GM19193 (cell line): ENCODE results near the gene CD1D.
A peak's percentile ranks its signal among the peaks of the same experiment; 100 is the strongest.

ENCODE experiments used
- POLR2A ChIP-seq: IDR thresholded peaks from 4 replicates; pipeline ENCODE4 v1.6.1; 2011; ENCODE audit not compliant: insufficient read depth, insufficient read length; ENCODE audit errors: extremely low read depth

CD1D gene

DNA sequence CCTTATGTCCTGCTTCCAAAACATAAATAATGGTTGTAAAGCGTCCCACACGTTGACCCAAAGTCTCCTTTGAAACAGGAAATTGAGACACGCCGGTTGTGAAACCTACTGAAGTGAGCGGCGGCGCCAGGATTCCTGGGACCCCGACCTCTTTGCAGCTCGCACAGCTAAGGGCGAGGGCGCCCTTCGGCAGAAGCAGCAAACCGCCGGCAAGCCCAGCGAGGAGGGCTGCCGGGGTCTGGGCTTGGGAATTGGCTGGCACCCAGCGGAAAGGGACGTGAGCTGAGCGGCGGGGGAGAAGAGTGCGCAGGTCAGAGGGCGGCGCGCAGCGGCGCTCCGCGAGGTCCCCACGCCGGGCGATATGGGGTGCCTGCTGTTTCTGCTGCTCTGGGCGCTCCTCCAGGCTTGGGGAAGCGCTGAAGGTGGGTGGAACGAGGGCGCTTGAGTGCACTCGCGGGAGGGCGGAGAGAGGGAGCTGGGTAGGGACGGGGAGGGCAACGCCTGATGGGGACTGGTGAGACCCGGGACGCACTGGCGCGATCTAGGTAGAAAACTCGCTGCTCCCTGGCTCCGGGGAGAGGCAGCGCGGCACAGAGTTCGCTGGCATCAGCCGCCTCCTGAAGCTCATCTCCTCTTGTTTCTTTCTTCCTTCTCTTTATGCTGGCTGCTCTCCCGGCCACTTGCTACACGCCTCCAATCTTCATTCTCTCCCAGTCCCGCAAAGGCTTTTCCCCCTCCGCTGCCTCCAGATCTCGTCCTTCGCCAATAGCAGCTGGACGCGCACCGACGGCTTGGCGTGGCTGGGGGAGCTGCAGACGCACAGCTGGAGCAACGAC is at the start of gene CD1D:
TSS of gene CD1D (plus strand) at position 155 of the 836 bp plus-strand sequence. CDS start at position 362, 207 bp downstream.
- TF ChIP-seq POLR2A: peak; percentile 25

DNA sequence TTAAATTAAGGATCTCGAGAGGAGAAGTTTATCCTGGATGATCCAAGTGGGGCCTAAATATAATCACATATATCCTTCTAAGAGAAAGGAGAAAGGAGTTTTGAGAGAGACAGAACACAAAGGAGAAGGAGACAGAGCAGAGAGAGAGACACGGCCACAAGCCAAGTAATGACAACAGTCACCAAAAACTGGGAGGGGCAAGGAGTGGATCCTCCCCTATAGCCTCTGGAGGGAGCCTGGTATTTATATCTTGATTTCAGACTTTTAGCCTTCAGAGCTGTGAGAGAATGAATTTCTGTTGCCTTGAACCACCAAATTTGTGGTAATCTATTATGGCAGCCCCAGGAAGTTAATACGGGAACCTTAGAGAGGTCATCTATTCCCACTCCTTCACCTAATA is 49.5 kb upstream of the CD1D start:
- no peak for TF ChIP-seq POLR2A

DNA sequence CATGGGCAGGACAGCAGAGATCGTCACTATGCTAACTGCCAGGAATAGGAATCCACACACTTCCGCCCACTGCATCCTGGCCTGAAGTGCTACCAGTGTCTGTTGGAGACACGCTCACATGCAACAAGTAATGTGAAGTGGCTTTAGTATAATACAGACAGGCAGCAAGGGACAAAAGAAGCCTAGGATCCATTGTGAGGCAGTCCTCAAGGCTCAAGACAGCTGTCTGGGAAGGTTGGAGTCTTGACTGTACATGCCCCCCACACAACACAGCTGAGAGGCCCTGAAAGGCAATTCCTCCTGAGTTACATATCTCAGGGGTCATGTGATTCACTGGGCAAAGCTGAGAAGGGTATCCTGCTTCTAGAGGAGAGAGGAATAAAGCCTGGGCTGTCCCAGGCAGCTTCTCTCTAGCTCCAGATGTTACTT is 39.9 kb upstream of the CD1D start:
- TF ChIP-seq POLR2A: no peak

DNA sequence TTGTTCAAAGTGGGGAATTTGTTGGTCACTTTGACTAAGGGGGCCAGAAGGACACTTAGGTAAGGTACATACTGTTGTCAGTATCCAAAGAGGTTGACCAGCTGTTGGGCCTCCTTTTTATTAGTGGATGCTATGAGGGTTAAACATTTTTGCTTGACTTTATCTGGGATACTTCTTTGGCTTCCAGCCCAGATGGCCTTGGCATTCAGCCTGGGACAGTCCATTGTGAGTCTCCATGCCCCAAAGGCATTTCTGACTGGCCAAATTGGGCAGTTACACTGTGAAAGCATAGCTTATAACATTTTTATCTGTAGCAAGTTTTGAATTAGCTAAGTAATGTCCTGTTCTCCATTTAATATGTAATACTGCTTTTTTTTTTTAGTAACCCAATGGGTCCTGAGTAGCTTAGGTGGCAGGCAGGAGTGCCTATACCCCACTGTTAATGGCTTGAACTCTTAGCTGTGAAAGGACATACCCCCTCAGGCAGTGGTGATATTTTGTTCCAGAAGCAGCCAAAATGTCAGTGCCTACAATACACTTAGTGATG is 35.4 kb upstream of the CD1D start:
- TF ChIP-seq POLR2A: no peak

DNA sequence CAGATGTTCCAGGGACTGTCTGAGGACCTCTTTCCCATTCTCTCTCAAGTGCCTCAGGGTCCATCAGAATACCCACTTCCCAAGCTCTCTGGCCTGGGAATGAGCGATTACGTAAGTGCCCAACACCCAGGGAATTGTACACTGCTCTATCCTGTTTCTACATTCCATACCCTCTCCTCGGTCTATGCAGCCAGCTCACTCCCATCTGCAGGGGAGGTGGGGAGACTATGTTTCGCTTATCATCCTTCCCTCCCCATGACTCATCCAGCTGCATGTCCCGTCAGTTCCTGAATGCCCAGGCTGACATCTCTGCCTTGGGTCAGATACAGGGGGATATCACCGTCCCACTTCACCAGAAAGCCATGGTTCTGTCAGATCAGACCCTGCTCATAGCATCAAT is 34.5 kb upstream of the CD1D start:
- TF ChIP-seq POLR2A: no peak

DNA sequence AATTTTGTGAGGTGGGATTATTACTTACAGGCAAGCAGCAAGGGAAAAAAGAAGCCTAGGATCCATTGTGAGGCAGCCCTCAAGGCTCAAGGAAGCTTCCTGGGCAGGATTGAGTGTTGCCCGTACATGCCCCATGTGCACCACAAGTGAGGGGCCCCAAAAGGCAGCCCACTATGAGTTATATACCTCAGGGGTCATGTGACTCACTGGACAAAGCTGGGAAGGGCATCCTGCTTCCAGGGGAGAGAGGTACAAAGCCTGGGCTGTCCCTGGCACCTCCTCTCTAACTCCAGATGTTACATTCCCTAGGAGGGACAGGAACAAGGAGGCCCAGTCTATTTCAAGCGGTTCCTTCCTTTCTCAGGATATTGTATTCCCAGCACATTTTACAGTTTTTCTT is 34.0 kb upstream of the CD1D start:
- TF ChIP-seq POLR2A: no peak

DNA sequence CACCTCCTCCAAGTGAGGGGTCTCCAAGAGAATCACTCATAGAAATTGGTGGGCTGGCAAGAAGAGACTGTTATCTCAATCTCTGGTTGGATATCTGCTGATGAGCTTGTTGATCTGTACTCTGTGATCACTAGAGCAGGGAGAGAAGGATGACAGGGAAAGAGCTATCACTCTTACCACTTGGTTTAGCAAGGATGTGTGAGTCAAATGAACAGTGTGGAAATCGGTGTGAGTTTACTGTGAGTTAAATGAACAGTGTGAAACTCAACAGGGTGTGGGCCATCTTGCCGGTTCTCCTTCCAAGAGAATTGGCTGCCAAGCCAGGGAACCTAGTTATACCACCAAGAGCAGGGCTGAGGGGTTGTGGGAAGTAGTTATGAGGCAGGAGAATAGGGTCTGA is 33.3 kb upstream of the CD1D start:
- no peak for TF ChIP-seq POLR2A

DNA sequence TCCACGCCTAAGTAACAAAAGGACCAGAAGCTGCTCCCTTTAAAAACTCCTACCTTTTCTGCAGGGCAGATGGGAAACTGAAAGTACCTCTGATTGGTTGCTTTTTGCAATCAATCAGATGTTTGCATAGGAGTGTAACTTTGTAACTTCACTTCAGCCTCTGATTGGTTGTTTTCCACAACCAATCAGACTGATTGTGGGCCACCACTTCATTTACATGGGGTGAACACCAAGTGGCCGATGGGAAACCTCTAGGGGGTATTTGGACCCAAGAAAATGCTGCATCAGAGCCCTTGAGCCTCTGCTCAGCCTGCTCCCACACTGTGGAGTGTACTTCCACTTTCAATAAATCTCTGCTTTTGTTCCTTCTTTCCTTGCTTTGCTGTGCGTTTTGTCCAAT is 32.8 kb upstream of the CD1D start:
- TF ChIP-seq POLR2A: no peak

DNA sequence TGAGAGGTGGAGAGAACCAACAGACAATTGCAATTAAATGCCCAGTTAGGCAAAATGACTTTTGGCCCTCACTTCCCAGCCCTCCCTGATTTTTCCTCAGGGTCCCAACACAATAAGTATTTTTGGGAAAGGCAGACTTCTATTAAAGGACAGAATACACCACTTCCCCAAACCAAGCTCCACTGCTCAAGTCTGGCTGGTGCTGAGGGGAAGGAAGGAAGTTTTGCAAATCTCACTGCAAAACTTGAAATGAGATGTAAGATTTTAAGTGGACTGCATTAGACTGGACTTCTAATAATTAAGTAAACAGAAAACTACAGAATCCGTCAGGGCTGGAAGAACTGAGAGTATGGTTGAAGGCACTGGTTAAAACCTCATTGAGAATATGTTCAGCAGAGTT is 32.2 kb upstream of the CD1D start:
- TF ChIP-seq POLR2A: no peak

DNA sequence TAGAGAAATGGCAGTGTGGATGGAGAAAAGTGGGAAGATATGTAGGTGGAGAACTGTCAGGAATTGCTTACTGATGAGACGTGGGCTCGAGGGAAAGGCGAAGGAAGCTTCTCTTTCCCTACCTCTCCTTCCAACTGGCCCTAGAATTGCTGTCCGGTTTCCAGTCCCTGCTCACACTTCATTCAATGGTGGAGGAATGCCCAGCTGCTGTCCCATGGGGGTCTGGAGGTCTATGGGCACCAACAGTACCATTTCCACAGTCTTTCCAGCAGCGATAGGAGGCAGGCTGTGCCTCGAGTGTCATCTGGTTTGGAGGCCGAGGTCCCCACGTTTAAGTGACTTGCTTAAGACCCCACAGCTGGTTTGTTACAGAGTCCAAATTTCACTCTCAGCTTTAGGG is 31.5 kb upstream of the CD1D start:
- no peak for TF ChIP-seq POLR2A

DNA sequence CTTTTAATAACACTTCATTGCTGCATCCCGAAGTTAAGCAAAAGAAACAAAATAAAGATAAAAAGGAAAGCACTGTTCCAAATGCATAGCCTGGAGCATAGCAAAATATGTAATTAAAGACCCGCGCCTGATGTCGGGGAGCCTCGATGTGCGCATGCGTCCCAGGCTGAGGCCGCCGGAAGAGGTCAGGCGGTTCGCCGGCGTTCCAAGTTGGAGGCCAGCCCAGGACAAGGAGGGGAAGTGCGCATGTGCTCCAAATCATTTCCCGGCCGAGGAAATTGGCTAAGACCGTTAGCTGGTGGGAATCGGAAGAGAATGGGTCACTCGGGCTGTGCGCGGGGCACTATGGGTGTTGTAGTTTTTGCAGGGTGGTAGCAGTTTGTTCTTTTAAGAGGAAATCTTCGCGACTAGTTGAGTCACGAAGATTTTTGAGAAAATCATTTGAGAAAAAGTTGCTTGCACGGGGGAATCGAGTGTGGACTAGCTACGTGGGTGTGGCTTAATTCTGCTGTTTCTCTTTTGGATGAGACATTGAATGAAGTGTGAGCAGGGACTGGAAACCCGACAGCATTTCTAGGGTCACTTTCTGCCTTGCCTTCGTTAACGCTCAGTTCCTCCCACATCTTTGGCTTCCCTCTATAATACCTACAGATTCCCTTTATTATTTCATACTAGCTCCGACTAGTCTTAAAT is 31.0 kb upstream of the CD1D start:
- no peak for TF ChIP-seq POLR2A

DNA sequence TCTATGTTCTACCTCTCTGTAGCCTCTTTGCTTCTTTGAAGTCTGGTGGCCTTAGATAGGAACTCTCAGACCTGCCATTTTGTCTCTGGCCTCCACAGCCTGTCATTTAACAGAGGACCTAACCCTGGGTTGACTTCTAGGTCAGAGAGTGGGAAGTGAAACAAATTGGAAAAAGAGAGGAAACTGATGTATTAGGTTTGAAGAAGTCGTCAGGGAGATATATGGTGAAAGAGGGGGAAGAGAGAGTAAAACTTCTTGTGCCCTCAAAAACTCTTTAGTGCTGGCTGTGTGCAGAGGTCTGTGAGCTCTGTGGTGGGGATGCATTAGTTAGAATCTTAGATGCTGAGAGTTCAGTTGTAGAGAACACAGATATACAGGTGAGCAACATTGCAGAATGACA is 30.2 kb upstream of the CD1D start:
- no peak for TF ChIP-seq POLR2A

DNA sequence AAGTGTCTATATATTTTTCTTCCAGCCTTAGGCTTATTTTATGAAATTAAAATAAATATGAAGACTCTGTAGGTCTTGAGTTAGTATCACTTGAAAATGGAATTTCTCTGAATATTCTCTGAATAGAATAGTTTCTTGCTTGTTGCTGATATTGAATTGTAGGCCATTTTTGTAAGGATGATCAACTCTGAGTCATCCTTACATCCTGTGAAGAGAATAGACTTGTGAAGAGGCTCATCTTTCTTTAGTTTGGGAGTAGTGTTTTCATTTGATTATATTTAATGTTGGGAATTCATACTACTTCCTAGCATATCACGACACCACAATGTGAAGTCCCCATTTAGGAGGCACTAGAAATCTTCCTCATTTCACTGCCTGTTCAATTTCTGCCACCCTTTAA is 27.5 kb upstream of the CD1D start:
- TF ChIP-seq POLR2A: no peak

DNA sequence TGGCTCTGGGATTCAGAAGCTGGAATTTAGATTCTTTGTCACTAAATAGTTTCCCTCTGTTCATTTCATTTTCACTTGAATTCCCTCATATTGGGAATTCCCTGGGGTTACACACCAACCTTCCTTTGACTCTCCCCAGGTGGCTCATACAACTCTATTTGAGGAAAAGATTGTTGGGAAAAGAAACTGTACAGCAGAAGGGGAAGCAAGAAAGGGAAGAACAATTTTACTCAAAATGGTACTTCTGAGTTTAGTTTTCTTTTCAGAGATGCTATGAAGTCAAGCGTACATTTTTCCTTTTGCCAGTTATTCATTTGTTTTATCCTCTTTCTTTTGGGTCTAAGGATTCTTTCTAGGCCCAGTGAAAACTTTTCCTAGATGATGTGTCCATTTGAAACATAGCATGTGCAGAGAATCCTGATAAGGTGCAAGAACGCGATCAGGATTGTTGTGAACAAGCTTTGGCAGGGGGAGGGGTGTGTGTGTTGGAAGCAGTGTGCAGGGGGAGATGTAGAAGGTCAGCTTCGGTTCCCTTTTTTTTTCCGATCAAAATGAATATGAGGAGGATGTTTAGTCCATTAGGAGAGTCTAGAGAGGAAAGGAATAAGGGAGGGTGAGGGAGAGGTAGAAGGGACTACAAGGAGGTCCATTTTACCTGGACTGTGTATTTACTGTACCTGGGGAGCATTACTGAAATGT is 26.8 kb upstream of the CD1D start:
- TF ChIP-seq POLR2A: no peak

DNA sequence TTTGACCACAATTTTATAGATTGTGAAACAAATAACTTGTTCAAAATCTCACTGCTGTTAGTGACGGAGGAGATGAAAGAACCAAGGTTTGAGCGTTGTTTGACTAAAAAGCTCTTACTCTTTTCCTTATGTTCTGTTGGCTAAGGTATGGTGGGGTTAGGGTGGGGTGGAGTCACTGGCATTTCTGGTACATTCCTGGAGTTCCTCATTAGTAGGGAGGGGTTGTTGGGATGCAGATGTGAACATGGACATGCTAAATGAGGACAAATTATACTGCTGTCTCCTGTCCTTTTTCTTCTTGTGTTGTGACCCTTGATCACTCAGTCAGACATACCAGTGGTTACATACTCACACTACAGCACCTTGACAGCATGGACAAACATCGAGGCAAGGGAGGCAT is 26.2 kb upstream of the CD1D start:
- TF ChIP-seq POLR2A: no peak

DNA sequence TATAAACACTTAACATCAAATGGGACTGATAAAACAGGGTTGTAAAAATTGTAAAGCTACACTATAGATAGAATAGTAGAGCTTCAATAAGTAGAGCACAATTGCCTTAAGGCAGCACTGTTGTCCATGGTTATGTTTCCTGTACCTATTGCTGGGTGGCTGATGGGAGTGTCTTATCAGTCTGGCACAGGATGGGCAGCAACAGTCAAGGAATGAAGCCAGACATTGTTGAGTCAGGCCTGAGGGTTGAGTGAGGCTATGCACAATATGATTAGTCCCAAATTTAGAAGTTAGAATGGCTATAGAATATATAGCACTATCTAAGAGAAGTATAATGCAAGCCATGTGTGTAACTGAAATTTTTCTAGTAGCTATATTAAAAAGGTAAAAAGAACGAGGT is 25.0 kb upstream of the CD1D start:
- no peak for TF ChIP-seq POLR2A

DNA sequence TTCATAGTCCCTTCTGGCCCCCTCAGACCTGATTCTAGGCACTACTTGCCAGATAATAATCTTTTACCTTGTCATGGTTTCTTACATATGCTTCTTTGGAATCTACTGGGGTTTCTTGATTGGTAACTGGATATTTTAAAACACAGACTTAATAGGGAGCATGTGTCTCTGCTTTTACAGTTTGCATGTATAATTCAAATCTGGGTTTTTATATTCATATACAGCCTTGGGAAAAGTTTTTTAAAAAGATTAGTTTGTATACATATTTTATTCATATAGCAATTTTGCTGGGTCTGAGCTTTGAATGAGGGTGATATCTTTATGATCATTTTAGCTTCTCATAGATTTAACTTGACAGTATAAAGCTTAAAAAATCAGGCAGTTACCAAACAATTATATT is 21.1 kb upstream of the CD1D start:
- TF ChIP-seq POLR2A: no peak
